Fibroblast of pulmonary artery (primary cell): ENCODE measurements around the gene TTLL8.

Experiments used
- DNase-seq: peaks from one replicate; pipeline ENCODE4 v3.0.0-alpha.2; 2010; ENCODE audit warnings: low read depth
- H3K4me3 ChIP-seq: replicated peaks from 2 replicates; pipeline ENCODE4 v1.5.1; 2011; ENCODE audit warnings: low read depth, mild to moderate bottlenecking, control low read depth, low read length, moderate library complexity
- CTCF ChIP-seq: IDR thresholded peaks from 2 replicates; pipeline ENCODE4 v1.5.1; 2011; ENCODE audit warnings: mild to moderate bottlenecking, control low read depth, low read length, inconsistent platforms; ENCODE audit errors: missing control alignments

The TTLL8 gene

GRCh38 chr22:50071432-50072166, 13.5 kb upstream of the TTLL8 start:
- no peak for DNase-seq
- no peak for TF ChIP-seq CTCF
- no peak overlapping the region for H3K4me3 ChIP-seq

GRCh38 chr22:50070366-50070765, 12.3 kb upstream of the TTLL8 start:
- TF ChIP-seq CTCF: no peak
- H3K4me3 ChIP-seq: no peak overlapping the region
- no peak for DNase-seq

GRCh38 chr22:50068096-50068495, 10.0 kb upstream of the TTLL8 start:
- no peak for DNase-seq
- TF ChIP-seq CTCF: no peak
- no peak overlapping the region for H3K4me3 ChIP-seq

- no peak for TF ChIP-seq CTCF
- no peak overlapping the region for H3K4me3 ChIP-seq
- no peak for DNase-seq
Measured at GRCh38 chr22:50067244-50067643, 9.1 kb upstream of the TTLL8 start.

- no peak for TF ChIP-seq CTCF
- DNase-seq: no peak
Measured at GRCh38 chr22:50064453-50064852, 6.4 kb upstream of the TTLL8 start.

GRCh38 chr22:50063589-50064393, 5.7 kb upstream of the TTLL8 start:
- DNase-seq: no peak
- no peak overlapping the region for H3K4me3 ChIP-seq
- TF ChIP-seq CTCF: no peak

More at GRCh38 chr22:50064453-50064852, 6.4 kb upstream of the TTLL8 start:
- H3K4me3 ChIP-seq: no peak overlapping the region
